ENCODE results near the gene SRPX2.

- TF ChIP-seq, protein P1, sequence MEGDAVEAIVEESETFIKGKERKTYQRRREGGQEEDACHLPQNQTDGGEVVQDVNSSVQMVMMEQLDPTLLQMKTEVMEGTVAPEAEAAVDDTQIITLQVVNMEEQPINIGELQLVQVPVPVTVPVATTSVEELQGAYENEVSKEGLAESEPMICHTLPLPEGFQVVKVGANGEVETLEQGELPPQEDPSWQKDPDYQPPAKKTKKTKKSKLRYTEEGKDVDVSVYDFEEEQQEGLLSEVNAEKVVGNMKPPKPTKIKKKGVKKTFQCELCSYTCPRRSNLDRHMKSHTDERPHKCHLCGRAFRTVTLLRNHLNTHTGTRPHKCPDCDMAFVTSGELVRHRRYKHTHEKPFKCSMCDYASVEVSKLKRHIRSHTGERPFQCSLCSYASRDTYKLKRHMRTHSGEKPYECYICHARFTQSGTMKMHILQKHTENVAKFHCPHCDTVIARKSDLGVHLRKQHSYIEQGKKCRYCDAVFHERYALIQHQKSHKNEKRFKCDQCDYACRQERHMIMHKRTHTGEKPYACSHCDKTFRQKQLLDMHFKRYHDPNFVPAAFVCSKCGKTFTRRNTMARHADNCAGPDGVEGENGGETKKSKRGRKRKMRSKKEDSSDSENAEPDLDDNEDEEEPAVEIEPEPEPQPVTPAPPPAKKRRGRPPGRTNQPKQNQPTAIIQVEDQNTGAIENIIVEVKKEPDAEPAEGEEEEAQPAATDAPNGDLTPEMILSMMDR (IDR thresholded peaks at IDR 0.05; ENCODE audit: low read depth, low read length, poor library complexity, severe bottlenecking) = no peak
- TF ChIP-seq EZH2phosphoT487 (IDR thresholded peaks at IDR 0.05; ENCODE audit: borderline replicate concordance, low read length) = no peak
Measured at GRCh38 chrX:100674705-100675104, 30.7 kb downstream of the SRPX2 start.

Measured in DOHH2 (cell line).